H1 (cell line): ENCODE data around the gene CAP1.

ENCODE experiments used
- ASH2L ChIP-seq: fragments of 200-600, 300-600 bp; sonication (generic); IDR thresholded peaks from one replicate; pipeline ENCODE4 v1.7.1; 2017; ENCODE audit warnings: low read length
- CBX5 ChIP-seq: fragments of 300-800, 300-1000 bp; sonication (generic); IDR thresholded peaks from 2 replicates; pipeline ENCODE4 v1.7.1; 2016; ENCODE audit warnings: antibody characterized with exemption, low read length, low read depth
- CTCF ChIP-seq, 3 experiments: IDR thresholded peaks; 1 replicate in 2 of 3; 2 replicates in 1 of 3; pipeline versions ENCODE4 v1.5.1 to v1.6.1; 2011; ENCODE audit warnings: low read length in 3 of 3, mild to moderate bottlenecking in 3 of 3, inconsistent platforms in 2 of 3, low read depth in 1 of 3, moderate library complexity in 1 of 3; ENCODE audit not compliant: insufficient read depth in 1 of 3; ENCODE audit errors: control extremely low read depth in 1 of 3
- EZH2 ChIP-seq: fragments of 200-600 bp; sonication (generic); IDR thresholded peaks from 2 replicates; pipeline ENCODE4 v1.7.1; 2012; ENCODE audit warnings: low read depth, mild to moderate bottlenecking, moderate library complexity, low read length, inconsistent platforms; ENCODE audit not compliant: severe bottlenecking
- JUND ChIP-seq: IDR thresholded peaks from 2 replicates; pipeline ENCODE4 v1.6.1; 2011; ENCODE audit warnings: mild to moderate bottlenecking, improper control_type of control experiment, low read length
- POLR2A ChIP-seq, 2 experiments: IDR thresholded peaks; 1 replicate in 1 of 2; 2 replicates in 1 of 2; pipeline ENCODE4 v1.6.1; 2011; ENCODE audit warnings: low read depth in 2 of 2, low read length in 2 of 2, mild to moderate bottlenecking in 2 of 2; ENCODE audit errors: control extremely low read depth in 1 of 2
- POLR2AphosphoS5 ChIP-seq: IDR thresholded peaks from 2 replicates; pipeline ENCODE4 v1.6.1; 2011; ENCODE audit warnings: low read depth, low read length
- RXRA ChIP-seq: IDR thresholded peaks from 2 replicates; pipeline ENCODE4 v1.6.1; 2011; ENCODE audit warnings: low read depth, mild to moderate bottlenecking, low read length, moderate library complexity; ENCODE audit not compliant: insufficient read depth
- SIN3A ChIP-seq, 2 experiments: IDR thresholded peaks in 1 of 2; conservative IDR thresholded peaks in 1 of 2; 2 replicates each; pipeline ENCODE4 v1.6.1; 2011 to 2012; ENCODE audit warnings: low read length in 2 of 2, improper control_type of control experiment in 1 of 2, low read depth in 1 of 2, mild to moderate bottlenecking in 1 of 2
- TAF7 ChIP-seq: optimal IDR thresholded peaks from 2 replicates; pipeline ENCODE3; 2011; ENCODE audit warnings: low read depth, mild to moderate bottlenecking, inconsistent platforms, low read length, moderate library complexity, borderline replicate concordance

GRCh38 chr1:40102896-40103295, 62.4 kb downstream of the CAP1 start:
- TF ChIP-seq POLR2AphosphoS5 (no peak), POLR2A (IDR thresholded peaks at IDR 0.05; ENCODE audit: control extremely low read depth in 1 of 2, low read depth in 2 of 2, low read length in 2 of 2) (no peak), JUND (no peak), CTCF (IDR thresholded peaks at IDR 0.05; ENCODE audit: control extremely low read depth in 1 of 3, insufficient read depth in 1 of 3, low read depth in 1 of 3, low read length in 3 of 3) (no peak), TAF7 (no peak), RXRA (no peak), ASH2L (no peak), SIN3A (conservative IDR thresholded peaks at IDR 0.05 in 1 of 2, IDR thresholded peaks at IDR 0.05 in 1 of 2; ENCODE audit: low read depth in 1 of 2, low read length in 2 of 2) (no peak), EZH2 (no peak), CBX5 (no peak)
